SK-N-SH (cell line): Measurements from ENCODE around the gene FOXK2. TPM values are rescaled to one million over a fixed set of nuclear protein-coding genes. Genes with fewer than 3 reads are reported as not detected.

ENCODE experiments used
- CTCF ChIA-PET: fragments of 300-600, 350-600 bp; formaldehyde crosslinking; extraction: SDS; loops from one replicate; lab custom pipeline; 2021; lab: Yijun Ruan, JAX
- POLR2A ChIA-PET: fragments of 350-600 bp; sonication (Branson Sonifier 250); formaldehyde crosslinking; extraction: SDS; loops from one replicate; lab custom pipeline; 2020; ENCODE audit warnings: antibody characterized with exemption, inconsistent platforms; lab: Yijun Ruan, JAX
- DNase-seq: peaks from one replicate; pipeline ENCODE4 v3.0.0; 2012
- H2AFZ ChIP-seq: fragments of 200-600 bp; sonication (generic); 2 replicates; pipeline ENCODE4 v1.8.1; 2016; ENCODE audit warnings: antibody characterized with exemption, mild to moderate bottlenecking, low read depth
- H3F3A ChIP-seq: fragments of 200-600 bp; sonication (generic); replicated peaks from 2 replicates; pipeline ENCODE3; 2016; ENCODE audit warnings: antibody characterized with exemption, mild to moderate bottlenecking; ENCODE audit not compliant: insufficient read depth
- H3K27ac ChIP-seq, 2 experiments: fragments of 200-500 bp in 1 of 2; fragments of 200-600 bp in 1 of 2; sonication (Bioruptor generic) in 1 of 2; sonication (generic), shearing (Covaris generic) in 1 of 2; 2 replicates each; pipeline versions ENCODE4 v1.5.1 to v1.6.1; 2014 to 2016; ENCODE audit warnings: low read depth in 2 of 2, inconsistent platforms in 1 of 2, low read length in 1 of 2, mild to moderate bottlenecking in 1 of 2, mixed read lengths in 1 of 2
- H3K27me3 ChIP-seq: fragments of 200-600 bp; sonication (generic), shearing (Covaris generic); 2 replicates; pipeline ENCODE4 v1.6.1; 2016; ENCODE audit warnings: mixed run types; ENCODE audit not compliant: insufficient read depth
- H3K36me3 ChIP-seq, 2 experiments: fragments of 200-500 bp in 1 of 2; fragments of 200-600 bp in 1 of 2; sonication (Bioruptor generic) in 1 of 2; sonication (generic) in 1 of 2; replicated peaks in 1 of 2; 2 replicates each; pipeline versions ENCODE3 to v1.5.1; 2014 to 2016; ENCODE audit warnings: low read length in 1 of 2, mild to moderate bottlenecking in 1 of 2; ENCODE audit not compliant: insufficient read depth in 2 of 2, control insufficient read depth in 1 of 2
- H3K4me1 ChIP-seq, 2 experiments: fragments of 200-500 bp in 1 of 2; fragments of 200-600 bp in 1 of 2; sonication (Bioruptor generic) in 1 of 2; sonication (generic), shearing (Covaris generic) in 1 of 2; 2 replicates each; pipeline versions ENCODE4 v1.5.1 to v1.6.1; 2014 to 2016; ENCODE audit warnings: low read depth in 1 of 2, low read length in 1 of 2, mixed run types in 1 of 2; ENCODE audit not compliant: insufficient read depth in 2 of 2, control insufficient read depth in 1 of 2
- H3K4me2 ChIP-seq: fragments of 200-600 bp; sonication (generic), shearing (Covaris generic); 2 replicates; pipeline ENCODE4 v1.6.1; 2017; ENCODE audit warnings: mixed run types
- H3K4me3 ChIP-seq, 2 experiments: fragments of 200-500 bp in 1 of 2; fragments of 200-600 bp in 1 of 2; sonication (Bioruptor generic) in 1 of 2; sonication (generic), shearing (Covaris generic) in 1 of 2; 2 replicates each; pipeline versions ENCODE4 v1.5.1 to v1.8.1; 2014 to 2016; ENCODE audit warnings: low read depth in 2 of 2, inconsistent platforms in 1 of 2, low read length in 1 of 2, mild to moderate bottlenecking in 1 of 2, mixed read lengths in 1 of 2, moderate library complexity in 1 of 2
- H3K79me2 ChIP-seq: fragments of 200-600 bp; sonication (generic); 2 replicates; pipeline ENCODE4 v1.8.1; 2017; ENCODE audit warnings: mild to moderate bottlenecking; ENCODE audit not compliant: insufficient read depth
- H3K9ac ChIP-seq: fragments of 200-600 bp; sonication (generic); 2 replicates; pipeline ENCODE4 v1.6.1; 2017; ENCODE audit warnings: mixed run types
- H3K9me2 ChIP-seq: fragments of 200-600 bp; sonication (generic); 2 replicates; pipeline ENCODE4 v1.6.1; 2017; ENCODE audit warnings: mixed run types
- H3K9me3 ChIP-seq: fragments of 200-600 bp; sonication (generic); 2 replicates; pipeline ENCODE4 v1.6.1; 2017; ENCODE audit warnings: mixed run types, mild to moderate bottlenecking, moderate library complexity
- H4K20me1 ChIP-seq: fragments of 200-600 bp; sonication (generic); 2 replicates; pipeline ENCODE4 v1.6.1; 2017; ENCODE audit warnings: mild to moderate bottlenecking, mixed run types; ENCODE audit not compliant: insufficient read depth
- CHD2 ChIP-seq: fragments of 150-350 bp; IDR thresholded peaks from 2 replicates; pipeline ENCODE4 v1.6.1; 2018; ENCODE audit warnings: low read length; ENCODE audit not compliant: partially characterized antibody
- CTCF ChIP-seq: fragments of 200-600 bp; sonication (generic); IDR thresholded peaks from 2 replicates; pipeline ENCODE4 v1.6.1; 2017; ENCODE audit warnings: antibody characterized with exemption, mild to moderate bottlenecking, moderate library complexity
- ELF1 ChIP-seq: IDR thresholded peaks from 2 replicates; pipeline ENCODE4 v1.4.0; 2012
- EZH2phosphoT487 ChIP-seq: fragments of 200-600 bp; sonication (generic); IDR thresholded peaks from 2 replicates; pipeline ENCODE4 v1.6.1; 2017; ENCODE audit warnings: low read depth, mixed run types, mild to moderate bottlenecking, antibody characterized with exemption, moderate library complexity, borderline replicate concordance
- FOXJ3 ChIP-seq: sonication (generic); formaldehyde crosslinking; IDR thresholded peaks from 2 replicates; pipeline ENCODE4 v1.5.1; 2020; ENCODE audit warnings: mild to moderate bottlenecking, missing genetic modification reagents
- IRF3 ChIP-seq: fragments of 150-350 bp; IDR thresholded peaks from 2 replicates; pipeline ENCODE4 v1.6.1; 2016; ENCODE audit warnings: mild to moderate bottlenecking, low read depth, low read length
- JUND ChIP-seq: IDR thresholded peaks from 2 replicates; pipeline ENCODE4 v1.4.0; 2012
- MAX ChIP-seq: IDR thresholded peaks from 2 replicates; pipeline ENCODE4 v1.4.0; 2012; ENCODE audit warnings: low read depth
- MXI1 ChIP-seq: IDR thresholded peaks from 2 replicates; pipeline ENCODE4 v1.6.1; 2012; ENCODE audit warnings: mild to moderate bottlenecking, low read depth, low read length, improper control_type of control experiment
- NFIC ChIP-seq: IDR thresholded peaks from 2 replicates; pipeline ENCODE4 v1.4.0; 2012; ENCODE audit warnings: borderline replicate concordance
- NRF1 ChIP-seq: IDR thresholded peaks from 2 replicates; pipeline ENCODE4 v1.6.1; 2012; ENCODE audit warnings: low read depth, mild to moderate bottlenecking, low read length
- RAD21 ChIP-seq: IDR thresholded peaks from 2 replicates; pipeline ENCODE4 v1.6.1; 2012; ENCODE audit warnings: mild to moderate bottlenecking, low read length
- RCOR1 ChIP-seq: fragments of 150-350 bp; IDR thresholded peaks from 2 replicates; pipeline ENCODE4 v1.6.1; 2017; ENCODE audit warnings: antibody characterized with exemption, low read length
- RXRA ChIP-seq: IDR thresholded peaks from 2 replicates; pipeline ENCODE4 v1.4.0; 2012; ENCODE audit warnings: low read depth, mild to moderate bottlenecking, borderline replicate concordance
- SMC3 ChIP-seq: IDR thresholded peaks from 2 replicates; pipeline ENCODE4 v1.6.1; 2012; ENCODE audit warnings: low read depth, low read length, improper control_type of control experiment
- TCF12 ChIP-seq: IDR thresholded peaks from 2 replicates; pipeline ENCODE4 v1.4.0; 2012
- TEAD4 ChIP-seq: IDR thresholded peaks from 2 replicates; pipeline ENCODE4 v1.4.0; 2012; ENCODE audit warnings: mild to moderate bottlenecking, borderline replicate concordance; ENCODE audit not compliant: insufficient read depth
- USF2 ChIP-seq: fragments of 150-350 bp; IDR thresholded peaks from 2 replicates; pipeline ENCODE4 v1.6.1; 2017; ENCODE audit warnings: antibody characterized with exemption, low read length, low read depth, borderline replicate concordance
- YY1 ChIP-seq: IDR thresholded peaks from 2 replicates; pipeline ENCODE4 v1.4.0; 2012; ENCODE audit warnings: low read depth, mild to moderate bottlenecking
- WGBS: methylation state at CpG from one replicate; pipeline ENCODE4 v1.1.6; 2017; ENCODE audit warnings: low lambda C conversion rate; 5-methylcytosine and 5-hydroxymethylcytosine counted together
- polyA plus RNA-seq, 3 experiments: library from polyadenylated mRNA; depleted of rRNA; stranded (reverse); fragments of >200 nt; gene quantifications; 2 replicates each; pipeline ENCODE4 v1.2.3, GENCODE V29; 2012
- TF ChIP-seq, protein P1 (sequence below): IDR thresholded peaks from 2 replicates; pipeline ENCODE4 v1.4.0; 2012; ENCODE audit warnings: low read depth, borderline replicate concordance

FOXK2 gene
- polyA plus RNA-seq, 1 of the 3 experiments (the other 2 are of a cell fraction) = 36.4 TPM

GRCh38 chr17:82636626-82637598 lies 117.4 kb downstream of the FOXK2 start:
- POLR2A ChIA-PET = no interaction called here

More at GRCh38 chr17:82636626-82637598, 117.4 kb downstream of the FOXK2 start:
- Histone ChIP-seq H4K20me1 (peaks cover 92% of the 10 kb centered on the region), H2AFZ (no peak overlapping the region), H3K36me3 (peaks cover 21 to 47% of the 10 kb centered on the region in 2 experiments), H3K9ac (no peak overlapping the region), H3F3A (peaks cover 5% of the 10 kb centered on the region), H3K9me2 (no peaks in the 10 kb centered on the region), H3K27ac (no peak overlapping the region), H3K27me3 (no peaks in the 10 kb centered on the region), H3K4me1 (no peaks in the 10 kb centered on the region), H3K79me2 (peaks cover 99% of the 10 kb centered on the region), H3K4me2 (no peak overlapping the region), H3K9me3 (no peaks in the 10 kb centered on the region), H3K4me3 (no peak overlapping the region)
- CTCF ChIA-PET = interaction anchor here (1.2 to 1.7 kb wide), 2 partner anchors 32 to 139 kb away, joined by 3 to 4 read pairs; no protein-coding TSS in a partner anchor
- TF ChIP-seq, protein P1, sequence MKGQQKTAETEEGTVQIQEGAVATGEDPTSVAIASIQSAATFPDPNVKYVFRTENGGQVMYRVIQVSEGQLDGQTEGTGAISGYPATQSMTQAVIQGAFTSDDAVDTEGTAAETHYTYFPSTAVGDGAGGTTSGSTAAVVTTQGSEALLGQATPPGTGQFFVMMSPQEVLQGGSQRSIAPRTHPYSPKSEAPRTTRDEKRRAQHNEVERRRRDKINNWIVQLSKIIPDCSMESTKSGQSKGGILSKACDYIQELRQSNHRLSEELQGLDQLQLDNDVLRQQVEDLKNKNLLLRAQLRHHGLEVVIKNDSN = no peak
- no peak for TF ChIP-seq TEAD4
- no peak for TF ChIP-seq USF2
- no peak for TF ChIP-seq RXRA
- TF ChIP-seq SMC3 = no peak
- no peak for TF ChIP-seq NFIC
- TF ChIP-seq RAD21 = no peak
- TF ChIP-seq CTCF = no peak
- no peak for TF ChIP-seq NRF1
- TF ChIP-seq MAX = no peak
- TF ChIP-seq JUND = no peak
- no peak for TF ChIP-seq FOXJ3 (CRISPR knock-in tag)
- no peak for TF ChIP-seq RCOR1
- no peak for TF ChIP-seq EZH2phosphoT487
- no peak for TF ChIP-seq IRF3
- no peak for TF ChIP-seq YY1
- TF ChIP-seq MXI1 = no peak
- TF ChIP-seq ELF1 = no peak
- TF ChIP-seq TCF12 = no peak
- TF ChIP-seq CHD2 = no peak
- DNase-seq = no peak
- WGBS = 95% methylated on average over 16 of the region's 16 CpGs
